GM19438 (cell line): ENCODE results near the gene METTL9.

Source experiments
- ATAC-seq: cut with Tn5 transposase; IDR thresholded peaks from one replicate; pipeline ENCODE4 v1.9.1; 2021; ENCODE audit warnings: low read depth; ENCODE audit not compliant: unreplicated experiment

Gene METTL9

GRCh38 chr16:21702276-21702675, 102.9 kb downstream of the METTL9 start:
- no peak for ATAC-seq

- ATAC-seq: no peak
Observed at GRCh38 chr16:21703156-21703555, 103.8 kb downstream of the METTL9 start.

- ATAC-seq: no peak
Observed at GRCh38 chr16:21703589-21704174, 104.3 kb downstream of the METTL9 start.

- no peak for ATAC-seq
Observed at GRCh38 chr16:21704266-21704665, 104.9 kb downstream of the METTL9 start.

GRCh38 chr16:21704733-21705132, 105.4 kb downstream of the METTL9 start:
- ATAC-seq: no peak
